MM.1S (cell line): ENCODE results near the gene EFCAB14.

ENCODE experiments used
- DNase-seq: peaks from one replicate; pipeline ENCODE4 v3.0.0-alpha.2; 2015
- H2AFZ ChIP-seq: fragments of 300-600 bp; sonication (generic); 2 replicates; pipeline ENCODE4 v1.6.0; 2016; ENCODE audit warnings: antibody characterized with exemption, low read length
- H3F3A ChIP-seq: fragments of 300-600 bp; sonication (generic); 2 replicates; pipeline ENCODE4 v1.6.1; 2016; ENCODE audit warnings: mild to moderate bottlenecking, antibody characterized with exemption, low read length, moderate library complexity, mixed read lengths; ENCODE audit not compliant: insufficient read depth
- H3K27ac ChIP-seq: fragments of 300-600 bp; sonication (generic); 2 replicates; pipeline ENCODE4 v1.5.1; 2016; ENCODE audit warnings: mild to moderate bottlenecking, low read length
- H3K27me3 ChIP-seq: fragments of 300-600 bp; sonication (generic); replicated peaks from 2 replicates; pipeline ENCODE4 v1.6.0; 2016; ENCODE audit warnings: low read length; ENCODE audit not compliant: insufficient read depth
- H3K36me3 ChIP-seq: fragments of 300-600 bp; sonication (generic); replicated peaks from 2 replicates; pipeline ENCODE4 v1.6.1; 2016; ENCODE audit warnings: mild to moderate bottlenecking, low read length, mixed read lengths; ENCODE audit not compliant: insufficient read depth
- H3K4me1 ChIP-seq: fragments of 300-600 bp; sonication (generic); 2 replicates; pipeline ENCODE4 v1.6.1; 2016; ENCODE audit warnings: low read length, mixed read lengths
- H3K4me2 ChIP-seq: fragments of 300-600 bp; sonication (generic); 2 replicates; pipeline ENCODE4 v1.6.0; 2016; ENCODE audit warnings: low read depth, low read length
- H3K4me3 ChIP-seq: fragments of 300-600 bp; sonication (generic); 2 replicates; pipeline ENCODE4 v1.5.1; 2016; ENCODE audit warnings: low read length, mixed read lengths
- H3K79me2 ChIP-seq: fragments of 300-600 bp; sonication (generic); 2 replicates; pipeline ENCODE4 v1.6.1; 2016; ENCODE audit warnings: mixed run types, low read length, mixed read lengths
- H3K9ac ChIP-seq: fragments of 300-600 bp; sonication (generic); 2 replicates; pipeline ENCODE4 v1.6.1; 2016; ENCODE audit warnings: low read length, mixed read lengths
- H3K9me2 ChIP-seq: fragments of 300-600 bp; sonication (generic); replicated peaks from 2 replicates; pipeline ENCODE4 v1.6.1; 2016; ENCODE audit warnings: mild to moderate bottlenecking, low read length, mixed read lengths; ENCODE audit not compliant: insufficient read depth
- H3K9me3 ChIP-seq: fragments of 300-600 bp; sonication (generic); replicated peaks from 2 replicates; pipeline ENCODE4 v1.6.1; 2016; ENCODE audit warnings: mild to moderate bottlenecking, low read length, mixed read lengths; ENCODE audit not compliant: insufficient read depth
- H4K20me1 ChIP-seq: fragments of 300-600 bp; sonication (generic); 2 replicates; pipeline ENCODE4 v1.6.1; 2016; ENCODE audit warnings: mild to moderate bottlenecking, low read length, moderate library complexity, mixed read lengths; ENCODE audit not compliant: insufficient read depth
- CTCF ChIP-seq: fragments of 300-600 bp; sonication (generic); IDR thresholded peaks from 2 replicates; pipeline ENCODE4 v1.5.1; 2016; ENCODE audit warnings: antibody characterized with exemption, low read length, mixed read lengths
- EZH2 ChIP-seq: fragments of 300-600 bp; sonication (generic); optimal IDR thresholded peaks from 2 replicates; pipeline ENCODE3; 2017; ENCODE audit warnings: low read depth, mild to moderate bottlenecking, antibody characterized with exemption, low read length, mixed read lengths
- EZH2phosphoT487 ChIP-seq: fragments of 300-600 bp; sonication (generic); IDR thresholded peaks from 2 replicates; pipeline ENCODE4 v1.6.1; 2018; ENCODE audit warnings: antibody characterized with exemption, low read length

The EFCAB14 gene

GRCh38 chr1:46677339-46677738 is 41.6 kb downstream of the EFCAB14 start:
- no peak overlapping the region for H2AFZ ChIP-seq

GRCh38 chr1:46676531-46676930 is 42.4 kb downstream of the EFCAB14 start:
- H2AFZ ChIP-seq: no peak overlapping the region
- no peaks in the 10 kb centered on the region for H3K9me3 ChIP-seq
- no peaks in the 10 kb centered on the region for H3K9me2 ChIP-seq
- no peaks in the 10 kb centered on the region for H3K79me2 ChIP-seq
- H3K27ac ChIP-seq: peak overlapping the region; percentile 41; the same call in 1 of the 2 replicates
- H3K36me3 ChIP-seq: no peaks in the 10 kb centered on the region; the same call in 1 of the 2 replicates
- TF ChIP-seq EZH2: no peak
- no peak for TF ChIP-seq EZH2phosphoT487
- no peak for TF ChIP-seq CTCF
- no peaks in the 10 kb centered on the region for H4K20me1 ChIP-seq
- no peak overlapping the region; the same call in 1 of the 2 replicates for H3K4me2 ChIP-seq
- no peaks in the 10 kb centered on the region for H3K27me3 ChIP-seq
- H3K9ac ChIP-seq: no peak overlapping the region
- no peak for DNase-seq
- H3K4me3 ChIP-seq: no peak overlapping the region
- H3F3A ChIP-seq: peaks cover 12% of the 10 kb centered on the region; the same call in 1 of the 2 replicates
- H3K4me1 ChIP-seq: peaks cover 22% of the 10 kb centered on the region

More at GRCh38 chr1:46677339-46677738, 41.6 kb downstream of the EFCAB14 start:
- H3F3A ChIP-seq: peaks cover 12% of the 10 kb centered on the region; the same call in 1 of the 2 replicates
- TF ChIP-seq EZH2phosphoT487 (no peak), EZH2 (no peak), CTCF (no peak)
- H3K27me3 ChIP-seq: no peaks in the 10 kb centered on the region
- peaks cover 22% of the 10 kb centered on the region for H3K4me1 ChIP-seq
- H4K20me1 ChIP-seq: no peaks in the 10 kb centered on the region
- no peaks in the 10 kb centered on the region for H3K9me2 ChIP-seq
- H3K79me2 ChIP-seq: no peaks in the 10 kb centered on the region
- no peaks in the 10 kb centered on the region; the same call in 1 of the 2 replicates for H3K36me3 ChIP-seq
- H3K4me3 ChIP-seq: no peak overlapping the region
- H3K9me3 ChIP-seq: no peaks in the 10 kb centered on the region
- H3K4me2 ChIP-seq: no peak overlapping the region
- H3K9ac ChIP-seq: no peak overlapping the region
- no peak for DNase-seq
- H3K27ac ChIP-seq: no peak overlapping the region

DNA sequence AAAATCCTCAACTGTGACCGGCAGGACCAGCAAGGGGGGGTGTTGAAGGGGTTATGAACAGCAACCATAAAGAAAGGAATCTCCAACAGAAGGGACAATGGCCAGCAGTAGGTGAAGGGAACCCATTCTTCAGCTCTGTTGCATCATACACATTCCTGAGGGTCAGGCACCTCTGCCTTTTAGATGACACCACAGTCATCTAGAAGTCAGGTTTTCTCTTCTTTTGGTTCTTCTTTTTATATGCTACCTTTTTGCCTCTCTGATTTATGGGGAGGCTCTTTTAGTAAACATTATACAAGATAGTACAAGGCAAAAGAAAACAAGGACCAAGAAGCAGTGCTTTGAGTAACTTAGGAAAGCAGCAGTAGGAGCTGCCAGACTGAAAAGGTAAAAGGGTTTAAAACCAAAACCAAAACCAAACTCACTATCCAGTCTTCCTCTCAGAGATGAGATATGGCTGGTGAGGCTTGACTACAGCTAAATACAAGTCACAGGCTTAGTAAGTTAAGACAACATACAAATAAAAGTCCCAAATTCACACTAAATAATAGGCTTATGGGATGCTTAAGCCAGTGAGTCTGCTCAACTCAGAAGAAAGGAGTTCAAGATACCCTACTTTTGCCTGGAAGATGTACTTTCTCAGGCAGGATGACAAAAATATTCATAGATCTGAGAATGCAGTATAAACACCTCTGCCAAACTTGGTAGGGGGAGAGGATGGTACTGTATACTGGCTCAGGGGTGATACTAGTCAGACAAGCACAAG is 43.2 kb downstream of the EFCAB14 start:
- H3K4me1 ChIP-seq: peaks cover 22% of the 10 kb centered on the region
- no peaks in the 10 kb centered on the region for H3K9me3 ChIP-seq
- no peak for TF ChIP-seq CTCF
- no peak for TF ChIP-seq EZH2phosphoT487
- TF ChIP-seq EZH2: no peak
- H3K4me3 ChIP-seq: no peak overlapping the region
- H3F3A ChIP-seq: peaks cover 12% of the 10 kb centered on the region; the same call in 1 of the 2 replicates
- H4K20me1 ChIP-seq: no peaks in the 10 kb centered on the region
- H3K9ac ChIP-seq: peak overlapping the region; percentile 5; the same call in 1 of the 2 replicates
- no peaks in the 10 kb centered on the region for H3K27me3 ChIP-seq
- H3K4me2 ChIP-seq: peak overlapping the region; percentile 56
- DNase-seq: peak; percentile 67
- H3K9me2 ChIP-seq: no peaks in the 10 kb centered on the region
- H2AFZ ChIP-seq: 0 out of 2 replicates have a peak overlapping the region, but pooled peaks have one; percentile 18
- no peaks in the 10 kb centered on the region for H3K79me2 ChIP-seq
- no peaks in the 10 kb centered on the region; the same call in 1 of the 2 replicates for H3K36me3 ChIP-seq
- peak overlapping the region; percentile 41; the same call in 1 of the 2 replicates for H3K27ac ChIP-seq
